Left hindlimb (tissue), 1 donor: Measurements from ENCODE around the gene TRIM25.

ENCODE experiments used
- DNase-seq: peaks from one replicate; pipeline ENCODE4 v3.0.0-alpha.2; 2018

Gene TRIM25

GRCh38 chr17:56894859-56895455 lies 18.9 kb downstream of the TRIM25 start:
- no peak for DNase-seq

GRCh38 chr17:56893503-56893902 lies 20.3 kb downstream of the TRIM25 start:
- DNase-seq, result no peak

- no peak for DNase-seq
Observed at GRCh38 chr17:56892333-56892732, 21.5 kb downstream of the TRIM25 start.

GRCh38 chr17:56891751-56892150 lies 22.1 kb downstream of the TRIM25 start:
- no peak for DNase-seq

GRCh38 chr17:56890906-56891674 lies 22.8 kb downstream of the TRIM25 start:
- no peak for DNase-seq

GRCh38 chr17:56890390-56890789 lies 23.5 kb downstream of the TRIM25 start:
- DNase-seq, result no peak

- no peak for DNase-seq
Observed at GRCh38 chr17:56887552-56888467, 26.0 kb downstream of the TRIM25 start.

- no peak for DNase-seq
Observed at GRCh38 chr17:56887105-56887504, 26.7 kb downstream of the TRIM25 start.

- DNase-seq, result no peak
Observed at GRCh38 chr17:56886288-56886731, 27.5 kb downstream of the TRIM25 start.

GRCh38 chr17:56885312-56885657 lies 28.6 kb downstream of the TRIM25 start:
- no peak for DNase-seq

GRCh38 chr17:56884483-56885311 lies 29.2 kb downstream of the TRIM25 start:
- DNase-seq, result no peak

GRCh38 chr17:56883616-56884015 lies 30.2 kb downstream of the TRIM25 start:
- DNase-seq, result no peak

- no peak for DNase-seq
Observed at GRCh38 chr17:56881685-56882295, 32.1 kb downstream of the TRIM25 start.

- no peak for DNase-seq
Observed at GRCh38 chr17:56880571-56880970, 33.3 kb downstream of the TRIM25 start.

GRCh38 chr17:56880133-56880532 lies 33.7 kb downstream of the TRIM25 start:
- DNase-seq, result no peak

GRCh38 chr17:56879280-56879679 lies 34.6 kb downstream of the TRIM25 start:
- DNase-seq, result no peak

- no peak for DNase-seq
Observed at GRCh38 chr17:56876766-56877179, 37.1 kb downstream of the TRIM25 start.

- DNase-seq, result no peak
Observed at GRCh38 chr17:56870081-56870651, 43.7 kb downstream of the TRIM25 start.

GRCh38 chr17:56868716-56869115 lies 45.1 kb downstream of the TRIM25 start:
- DNase-seq, result no peak

- DNase-seq, result no peak
Observed at GRCh38 chr17:56867948-56868376, 45.9 kb downstream of the TRIM25 start.

- no peak for DNase-seq
Observed at GRCh38 chr17:56866496-56866895, 47.4 kb downstream of the TRIM25 start.

GRCh38 chr17:56866076-56866475 lies 47.8 kb downstream of the TRIM25 start:
- DNase-seq, result no peak
